ENCODE results near the gene WDR5.

The WDR5 gene

Small RNA genes lying within 50 kb of the gene (small RNA-seq; reads per million reads assigned to genes)
- gene RNU6ATAC (ENCODE audit: insufficient read depth) = 2.7 reads per million, percentile 38 among the genes with 10 or more reads in this experiment
